Suprapubic skin (tissue), 4 donors: ENCODE measurements around the gene IGSF9. TPM values are rescaled to one million over a fixed set of nuclear protein-coding genes. Genes with fewer than 3 reads are reported as not detected.
"Not testable (repeated sequence)": the region's sequence is repeated elsewhere in the genome, so short reads cannot be mapped to it uniquely, and the experiment has no call there.

Experiments
- DNase-seq, 2 donors: peaks; one replicate each; pipeline ENCODE4 v3.0.0-alpha.2; 2019; ENCODE audit warnings: low spot score in 2 of 2
- H3K27ac ChIP-seq: fragments of 200-600 bp; sonication (generic); one replicate; pipeline ENCODE4 v1.5.1; 2019
- H3K27me3 ChIP-seq: fragments of 200-600 bp; sonication (generic); one replicate; pipeline ENCODE4 v1.5.1; 2019
- H3K36me3 ChIP-seq: fragments of 200-600 bp; sonication (generic); one replicate; pipeline ENCODE4 v1.5.1; 2019
- H3K4me1 ChIP-seq: fragments of 200-600 bp; sonication (generic); one replicate; pipeline ENCODE4 v1.5.1; 2019
- H3K4me3 ChIP-seq: fragments of 200-600 bp; sonication (generic); one replicate; pipeline ENCODE4 v1.5.1; 2019; ENCODE audit warnings: mild to moderate bottlenecking
- H3K9me3 ChIP-seq: fragments of 200-600 bp; sonication (generic); one replicate; pipeline ENCODE4 v1.5.1; 2019
- CTCF ChIP-seq, 2 donors: fragments of 200-600 bp in 1 of 2; fragments of 450-650 bp in 1 of 2; sonication (generic) in 1 of 2; IDR thresholded peaks; one replicate each; pipeline ENCODE4 v1.5.1; 2016 to 2019; ENCODE audit warnings: antibody characterized with exemption in 2 of 2, mild to moderate bottlenecking in 1 of 2, moderate library complexity in 1 of 2
- EP300 ChIP-seq: sonication (generic); formaldehyde crosslinking; IDR thresholded peaks from one replicate; pipeline ENCODE4 v1.6.1; 2017; ENCODE audit warnings: antibody characterized with exemption
- POLR2A ChIP-seq, 2 donors: fragments of 450-650 bp; IDR thresholded peaks; one replicate each; pipeline ENCODE4 v1.6.1; 2017; ENCODE audit warnings: antibody characterized with exemption in 2 of 2, mild to moderate bottlenecking in 2 of 2, moderate library complexity in 2 of 2
- POLR2AphosphoS5 ChIP-seq, 3 donors: sonication (generic); formaldehyde crosslinking; IDR thresholded peaks; one replicate each; pipeline ENCODE4 v1.6.1; 2017; ENCODE audit warnings: antibody characterized with exemption in 3 of 3
- WGBS: methylation state at CpG from one replicate; pipeline ENCODE4 v1.1.5; 2018; 5-methylcytosine and 5-hydroxymethylcytosine counted together
- total RNA-seq, 4 donors: library from RNA; depleted of rRNA; stranded (reverse); fragments of >200 nt; gene quantifications; one replicate each; pipeline ENCODE4 v1.1.0, GENCODE V29; 2016

The IGSF9 gene
- total RNA-seq, 4 donors from 2014 or later: 26.1 to 44.1 (median 28.4) TPM

DNA sequence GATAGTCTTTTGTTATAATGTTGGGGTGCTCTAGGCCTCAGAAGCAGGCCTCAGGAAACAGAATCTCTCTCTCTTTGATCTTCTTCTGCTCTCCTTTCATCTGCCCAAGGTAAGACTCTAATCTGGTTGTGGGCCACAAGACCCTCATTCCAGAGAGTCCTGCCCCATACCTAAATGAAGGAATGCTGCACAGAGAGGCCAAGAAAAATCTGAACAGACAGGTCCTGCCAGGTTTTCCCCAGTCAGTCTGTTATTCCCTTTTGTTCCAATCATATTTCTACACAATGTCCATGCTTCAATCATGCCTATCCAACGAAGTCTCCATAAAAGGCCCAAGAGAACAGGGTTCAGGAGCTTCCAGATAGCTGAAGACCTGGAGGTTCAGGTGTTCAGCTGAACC is 38.5 kb downstream of the IGSF9 start:
- Histone ChIP-seq H3K36me3 (no peaks in the 10 kb centered on the region), H3K27me3 (no peaks in the 10 kb centered on the region), H3K27ac (no peak overlapping the region), H3K4me1 (peaks cover 21% of the 10 kb centered on the region), H3K4me3 (no peak overlapping the region), H3K9me3 (no peaks in the 10 kb centered on the region)
- TF ChIP-seq POLR2AphosphoS5 (IDR thresholded peaks at IDR 0.05) (no peak), POLR2A (IDR thresholded peaks at IDR 0.05) (no peak), CTCF (IDR thresholded peaks at IDR 0.05) (no peak), EP300 (no peak)
- WGBS: 48% methylated on average over 1 of the region's 1 CpG
- DNase-seq: no peak

DNA sequence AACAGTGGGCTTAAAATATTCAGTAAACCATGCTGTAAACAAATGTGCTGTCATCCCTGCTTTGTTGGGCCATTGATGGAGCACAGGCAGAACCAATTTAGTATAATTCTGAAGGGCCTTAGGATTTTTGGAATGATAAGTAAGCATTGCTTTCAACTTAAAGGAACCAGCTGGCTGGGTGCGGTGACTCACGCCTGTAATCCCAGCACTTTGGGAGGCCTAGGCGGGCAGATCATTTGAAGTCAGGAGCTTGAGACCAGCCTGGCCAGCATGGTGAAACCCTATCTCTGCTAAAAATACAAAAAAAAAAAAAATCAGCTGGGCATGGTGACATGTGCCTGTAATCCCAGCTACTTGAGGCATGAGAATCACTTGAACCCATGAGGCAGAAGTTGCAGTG is 41.4 kb downstream of the IGSF9 start:
- not testable (repeated sequence) for DNase-seq, H3K4me3 ChIP-seq
- WGBS: 67% methylated on average over 3 of the region's 3 CpGs

GRCh38 chr1:159902541-159902940 is 42.9 kb downstream of the IGSF9 start:
- 87% methylated on average over 3 of the region's 3 CpGs for WGBS
- H3K4me1 ChIP-seq: peaks cover 19% of the 10 kb centered on the region
- TF ChIP-seq EP300 (no peak), CTCF (IDR thresholded peaks at IDR 0.05) (no peak), POLR2A (IDR thresholded peaks at IDR 0.05) (no peak), POLR2AphosphoS5 (IDR thresholded peaks at IDR 0.05) (no peak)

More for the DNA sequence above, 41.4 kb downstream of the IGSF9 start:
- H3K9me3 ChIP-seq, H3K36me3 ChIP-seq, H3K27ac ChIP-seq, H3K27me3 ChIP-seq: not testable (repeated sequence)
- H3K4me1 ChIP-seq: peaks cover 19% of the 10 kb centered on the region

DNA sequence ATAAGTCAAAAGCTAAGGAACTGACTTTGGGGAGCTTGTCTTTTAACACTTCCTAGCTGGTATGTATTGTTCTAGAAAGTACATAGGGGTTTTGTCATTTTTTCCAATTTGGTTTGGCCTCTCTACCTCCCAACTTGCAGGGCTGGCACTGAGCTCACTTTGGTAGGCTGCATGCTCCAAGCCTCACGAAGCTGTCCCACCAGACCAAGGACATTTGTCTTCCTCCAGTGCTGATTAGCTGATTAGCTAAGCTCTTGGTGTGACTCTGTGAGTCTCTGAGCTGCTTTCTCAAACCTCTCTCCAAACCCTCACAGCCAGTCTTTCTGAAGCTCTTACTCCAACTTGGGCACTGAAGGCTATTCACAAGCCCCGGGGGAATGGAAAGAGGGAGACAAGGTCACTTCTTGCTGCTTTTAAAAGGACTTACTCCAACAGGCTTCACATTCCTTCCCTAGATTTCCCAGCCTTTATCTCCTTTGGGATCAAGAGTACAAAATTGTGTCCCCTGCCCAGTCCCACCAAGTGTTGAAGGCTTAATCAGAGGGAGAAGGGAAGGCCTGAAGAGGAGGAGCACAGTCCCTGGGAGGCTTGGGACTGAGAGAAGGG is 44.6 kb downstream of the IGSF9 start:
- no peak overlapping the region for H3K4me3 ChIP-seq
- H3K27me3 ChIP-seq: no peaks in the 10 kb centered on the region
- H3K27ac ChIP-seq: peak overlapping the region; percentile 71
- H3K4me1 ChIP-seq: peaks cover 23% of the 10 kb centered on the region
- WGBS: 54% methylated on average over 2 of the region's 2 CpGs
- no peaks in the 10 kb centered on the region for H3K36me3 ChIP-seq
- no peaks in the 10 kb centered on the region for H3K9me3 ChIP-seq
- TF ChIP-seq CTCF (IDR thresholded peaks at IDR 0.05): no peak
- TF ChIP-seq POLR2A (IDR thresholded peaks at IDR 0.05): no peak
- no peak for TF ChIP-seq POLR2AphosphoS5 (IDR thresholded peaks at IDR 0.05)
- TF ChIP-seq EP300: no peak
- DNase-seq: no peak

More at GRCh38 chr1:159902541-159902940, 42.9 kb downstream of the IGSF9 start:
- H3K27me3 ChIP-seq: no peaks in the 10 kb centered on the region
- no peaks in the 10 kb centered on the region for H3K9me3 ChIP-seq
- no peak for DNase-seq
- no peak overlapping the region for H3K4me3 ChIP-seq
- H3K36me3 ChIP-seq: no peaks in the 10 kb centered on the region
- no peak overlapping the region for H3K27ac ChIP-seq

DNA sequence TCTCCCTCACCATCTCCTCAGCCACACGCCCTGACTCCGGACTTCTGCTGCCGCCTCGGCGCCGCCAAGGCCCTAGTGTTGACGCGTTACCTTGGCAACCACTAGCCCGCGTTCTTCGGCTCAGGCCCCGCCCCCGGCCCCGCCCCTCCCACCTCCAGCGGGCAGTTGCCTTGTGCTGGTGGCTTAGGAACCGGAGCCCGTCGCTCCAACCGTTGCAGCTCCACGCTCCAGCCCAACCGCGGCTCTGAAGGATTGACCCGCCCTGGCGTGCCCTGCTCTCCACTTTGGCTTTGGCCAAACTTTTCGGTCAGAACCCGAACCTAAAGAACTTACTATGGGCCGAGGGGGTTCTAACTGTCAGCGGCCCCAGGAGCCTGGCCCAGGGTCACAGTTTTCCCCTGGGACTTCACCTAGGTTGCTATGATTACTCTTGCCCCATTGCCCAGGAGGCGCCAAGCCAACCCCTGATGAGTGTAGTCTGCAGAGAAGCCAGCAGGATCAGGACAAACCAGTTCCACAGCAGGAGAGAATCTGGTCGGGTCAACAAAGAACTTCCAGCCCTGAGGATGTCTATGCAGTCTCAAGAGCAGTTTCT is 45.2 kb downstream of the IGSF9 start, which contains the start of gene CFAP45:
Gene CFAP45 (minus strand): TSS at position 80 of the 595 bp plus-strand sequence. CDS start 67 bp downstream, at position 13.
- Histone ChIP-seq H3K27ac (peak within 1 kb of the TSS; percentile 71), H3K36me3 (no peaks in the 10 kb centered on the region), H3K4me3 (peak within 1 kb of the TSS; percentile 28), H3K4me1 (peaks cover 23% of the 10 kb centered on the region), H3K9me3 (no peaks in the 10 kb centered on the region), H3K27me3 (no peaks in the 10 kb centered on the region)
- TF ChIP-seq EP300: no peak
- no peak for TF ChIP-seq POLR2A (IDR thresholded peaks at IDR 0.05)
- peak; percentile 86 for DNase-seq
- 20% methylated on average over 26 of the region's 30 CpGs for WGBS

DNA sequence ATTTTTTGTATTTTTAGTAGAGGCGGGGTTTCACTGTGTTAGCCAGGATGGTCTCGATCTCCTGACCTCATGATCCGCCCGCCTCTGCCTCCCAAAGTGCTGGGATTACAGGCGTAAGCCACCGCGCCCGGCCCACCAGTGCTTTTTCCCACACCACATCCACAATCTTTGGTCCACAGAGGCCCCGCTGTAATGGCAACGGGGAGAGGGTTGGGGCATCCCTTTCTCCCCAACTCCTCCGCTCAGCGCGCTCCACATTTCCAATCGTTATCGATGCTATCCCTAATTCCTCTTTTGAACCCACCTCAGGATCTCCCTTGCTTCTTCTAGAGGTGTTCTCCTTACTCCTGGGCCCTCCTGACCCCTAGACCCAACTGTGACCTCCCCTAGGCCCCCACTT is 45.8 kb downstream of the IGSF9 start:
- 90% methylated on average over 12 of the region's 15 CpGs for WGBS
- H3K4me3 ChIP-seq: peak overlapping the region; percentile 28
- H3K36me3 ChIP-seq, H3K27me3 ChIP-seq, H3K9me3 ChIP-seq, DNase-seq: not testable (repeated sequence)
- H3K27ac ChIP-seq: peak overlapping the region; percentile 71
- H3K4me1 ChIP-seq: peaks cover 23% of the 10 kb centered on the region
